Nephron progenitor cell (in vitro differentiated cells): ENCODE results near the gene DCDC2B.
A peak's percentile ranks its signal among the peaks of the same experiment; 100 is the strongest.

Experiments used
- DNase-seq: peaks from one replicate; pipeline ENCODE4 v3.0.0; 2021
- H3K27ac Mint-ChIP-seq: 2 replicates; pipeline ENCODE4 v1.8.0; 2021; ENCODE audit warnings: mild to moderate bottlenecking, moderate library complexity, mixed read lengths
- H3K27me3 Mint-ChIP-seq: 2 replicates; pipeline ENCODE4 v1.8.0; 2021; ENCODE audit warnings: mild to moderate bottlenecking, low read depth, mixed read lengths; ENCODE audit not compliant: poor library complexity
- H3K36me3 Mint-ChIP-seq: 2 replicates; pipeline ENCODE4 v1.8.0; 2021; ENCODE audit warnings: low read depth, mixed read lengths
- H3K4me1 Mint-ChIP-seq: 2 replicates; pipeline ENCODE4 v1.8.0; 2021; ENCODE audit warnings: mixed read lengths
- H3K4me3 Mint-ChIP-seq: 2 replicates; pipeline ENCODE4 v1.8.0; 2021; ENCODE audit warnings: mild to moderate bottlenecking, moderate library complexity, mixed read lengths
- H3K9me3 Mint-ChIP-seq: 2 replicates; pipeline ENCODE4 v1.8.0; 2021; ENCODE audit warnings: mild to moderate bottlenecking, moderate library complexity, mixed read lengths
- CTCF ChIP-seq: fragments of 200-600 bp; sonication (generic); IDR thresholded peaks from 2 replicates; pipeline ENCODE4 v1.5.0; 2021; ENCODE audit warnings: antibody characterized with exemption

The DCDC2B gene

GRCh38 chr1:32178380-32179192, 30.3 kb upstream of the DCDC2B start:
- Mint-ChIP-seq H3K27me3 (no peaks in the 10 kb centered on the region), H3K36me3 (peaks cover 50% of the 10 kb centered on the region), H3K4me1 (peaks cover 26% of the 10 kb centered on the region), H3K27ac (peak overlapping the region; percentile 38), H3K4me3 (peak overlapping the region; percentile 94), H3K9me3 (no peaks in the 10 kb centered on the region)
- no peak for TF ChIP-seq CTCF
- no peak for DNase-seq

- Mint-ChIP-seq H3K27me3 (no peaks in the 10 kb centered on the region), H3K9me3 (no peaks in the 10 kb centered on the region), H3K4me3 (peak overlapping the region; percentile 94), H3K36me3 (peaks cover 53% of the 10 kb centered on the region), H3K4me1 (peaks cover 30% of the 10 kb centered on the region), H3K27ac (peak overlapping the region; percentile 38)
- no peak for DNase-seq
- TF ChIP-seq CTCF, result no peak
These were observed 29.8 kb upstream of the DCDC2B start for GRCh38 chr1:32179193-32179442.

- DNase-seq, result peak; percentile 88
- Mint-ChIP-seq H3K4me1 (peaks cover 31% of the 10 kb centered on the region), H3K27ac (peak within 1 kb of the TSS; percentile 99), H3K4me3 (peak within 1 kb of the TSS; percentile 94), H3K27me3 (no peaks in the 10 kb centered on the region), H3K36me3 (peaks cover 53% of the 10 kb centered on the region), H3K9me3 (no peaks in the 10 kb centered on the region)
- no peak for TF ChIP-seq CTCF
These were observed 29.3 kb upstream of the DCDC2B start, which contains the start of gene TXLNA for GRCh38 chr1:32179443-32180185. Gene TXLNA, plus strand, starts transcription at chr1:32179675. Its CDS starts 671 bp downstream, at chr1:32180346.

GRCh38 chr1:32180186-32181060, 28.5 kb upstream of the DCDC2B start:
- H3K27me3 Mint-ChIP-seq, result no peaks in the 10 kb centered on the region
- no peak for TF ChIP-seq CTCF
- H3K36me3 Mint-ChIP-seq, result peaks cover 54% of the 10 kb centered on the region
- H3K9me3 Mint-ChIP-seq, result no peaks in the 10 kb centered on the region
- peaks cover 31% of the 10 kb centered on the region for H3K4me1 Mint-ChIP-seq
- H3K27ac Mint-ChIP-seq, result peak overlapping the region; percentile 99
- peak; percentile 56 for DNase-seq
- H3K4me3 Mint-ChIP-seq, result peak overlapping the region; percentile 94

- TF ChIP-seq CTCF, result no peak
- peak overlapping the region; percentile 94 for H3K4me3 Mint-ChIP-seq
- DNase-seq, result no peak
- H3K9me3 Mint-ChIP-seq, result no peaks in the 10 kb centered on the region
- no peaks in the 10 kb centered on the region for H3K27me3 Mint-ChIP-seq
- H3K36me3 Mint-ChIP-seq, result peaks cover 57% of the 10 kb centered on the region
- peaks cover 31% of the 10 kb centered on the region for H3K4me1 Mint-ChIP-seq
- peak overlapping the region; percentile 77 for H3K27ac Mint-ChIP-seq
These were observed 27.8 kb upstream of the DCDC2B start for GRCh38 chr1:32181065-32181464.
